NCI-H1092 (cell line): ENCODE results near the gene ARAP1.

Source experiments
- DNase-seq: peaks from one replicate; lab custom pipeline; 2025; lab: John Stamatoyannopoulos, UW

Gene ARAP1

DNA sequence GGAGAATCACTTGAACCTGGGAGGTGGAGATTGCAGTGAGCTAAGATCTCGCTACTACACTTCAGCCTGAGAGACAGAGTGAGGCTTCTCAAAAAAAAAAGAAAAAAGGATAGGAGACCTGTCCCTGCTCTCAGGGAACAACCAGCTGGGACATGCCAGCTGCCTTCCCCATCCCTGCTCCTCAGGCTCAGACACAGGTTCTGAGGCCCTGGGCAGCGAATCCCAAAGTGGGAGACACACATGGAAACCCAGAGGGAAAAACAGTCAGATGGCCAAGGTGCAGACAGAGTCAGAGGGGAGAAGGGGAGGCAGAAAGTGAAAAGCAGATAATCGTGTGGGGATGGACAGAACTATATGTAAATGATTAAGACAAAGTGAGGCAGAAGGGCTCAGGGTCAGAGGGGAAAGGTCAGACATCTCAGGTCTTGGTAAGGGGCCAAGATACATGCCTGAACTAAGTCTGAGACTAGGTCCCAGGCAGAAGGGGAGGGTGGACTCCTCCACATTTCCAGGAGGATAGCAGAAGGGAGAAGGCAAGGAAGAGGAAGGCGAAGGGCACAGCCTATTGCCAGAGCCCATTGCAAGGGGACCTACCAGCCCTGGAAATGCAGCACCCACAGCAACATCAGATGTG, 27.4 kb upstream of the ARAP1 start:
- DNase-seq, result no peak

DNA sequence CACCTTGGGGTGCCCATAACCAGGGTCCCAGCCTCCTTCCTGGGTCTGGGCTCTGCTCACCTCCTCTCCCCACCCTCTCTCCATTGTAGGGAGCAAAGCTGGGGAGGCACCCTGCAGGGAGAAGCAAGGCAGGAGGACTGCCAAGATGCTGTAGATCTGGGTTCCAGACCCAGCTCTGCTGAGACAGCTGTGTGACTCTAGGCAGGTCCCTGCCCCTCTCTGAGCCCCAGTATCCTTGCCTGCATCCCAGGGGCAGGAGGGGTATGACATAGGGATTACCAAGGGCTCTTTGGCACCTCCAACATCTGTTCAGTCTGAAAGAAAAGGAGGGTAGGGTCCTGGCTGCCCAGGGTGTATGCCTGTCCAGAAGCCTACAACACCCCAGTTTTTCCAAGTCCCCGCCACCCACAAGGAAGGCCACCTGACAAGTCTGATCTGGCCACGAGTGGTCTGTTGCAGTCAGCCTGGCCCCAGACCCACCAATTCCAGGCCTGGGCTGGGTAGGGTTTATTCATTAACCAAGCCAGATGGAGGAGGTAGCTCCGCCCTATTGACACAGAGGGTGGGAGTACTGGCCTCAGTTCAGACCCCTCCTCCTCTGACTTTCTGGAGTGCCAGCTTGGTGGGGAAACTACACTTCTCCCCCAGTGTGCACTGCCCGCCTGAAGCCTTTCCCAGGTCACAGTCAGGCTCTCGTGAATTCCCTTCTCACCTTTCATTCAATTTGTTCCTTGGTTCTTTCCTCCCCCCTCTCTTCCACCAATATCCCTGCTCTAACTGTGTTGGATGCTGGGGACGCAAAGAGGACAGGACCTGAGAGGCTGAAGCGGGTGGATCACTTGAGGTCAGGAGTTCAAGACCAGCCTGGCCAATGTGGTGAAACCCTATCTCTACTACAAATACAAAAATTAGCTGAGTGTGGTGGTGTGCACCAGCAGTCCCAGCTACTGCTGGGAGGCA, 26.6 kb upstream of the ARAP1 start:
- DNase-seq, result no peak

DNA sequence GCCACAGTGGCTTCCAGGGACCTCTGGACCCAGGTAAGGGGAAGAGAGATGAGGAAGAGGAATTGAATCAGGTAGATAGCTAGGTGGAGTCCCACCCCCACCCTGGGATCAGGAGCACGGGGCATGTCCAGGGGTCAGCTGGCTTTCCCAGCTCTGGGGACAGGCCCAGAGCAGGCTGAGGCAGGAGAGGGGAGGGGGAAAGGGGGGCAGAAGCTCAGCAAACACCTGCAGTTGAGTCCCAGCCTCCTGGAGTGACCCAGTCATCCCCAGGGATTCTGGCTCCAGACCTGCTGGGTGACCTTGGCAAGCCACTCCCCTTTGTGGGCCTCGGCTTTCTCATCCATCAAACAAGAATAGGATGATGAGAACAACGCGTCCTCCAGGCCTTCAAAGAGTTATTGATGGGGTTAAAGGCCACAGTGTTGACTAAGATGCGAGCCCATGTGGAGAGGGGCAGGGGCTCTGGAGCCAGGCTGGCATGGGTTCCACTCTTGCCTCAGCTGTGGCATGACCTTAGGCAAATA, 25.6 kb upstream of the ARAP1 start:
- DNase-seq, result no peak

DNA sequence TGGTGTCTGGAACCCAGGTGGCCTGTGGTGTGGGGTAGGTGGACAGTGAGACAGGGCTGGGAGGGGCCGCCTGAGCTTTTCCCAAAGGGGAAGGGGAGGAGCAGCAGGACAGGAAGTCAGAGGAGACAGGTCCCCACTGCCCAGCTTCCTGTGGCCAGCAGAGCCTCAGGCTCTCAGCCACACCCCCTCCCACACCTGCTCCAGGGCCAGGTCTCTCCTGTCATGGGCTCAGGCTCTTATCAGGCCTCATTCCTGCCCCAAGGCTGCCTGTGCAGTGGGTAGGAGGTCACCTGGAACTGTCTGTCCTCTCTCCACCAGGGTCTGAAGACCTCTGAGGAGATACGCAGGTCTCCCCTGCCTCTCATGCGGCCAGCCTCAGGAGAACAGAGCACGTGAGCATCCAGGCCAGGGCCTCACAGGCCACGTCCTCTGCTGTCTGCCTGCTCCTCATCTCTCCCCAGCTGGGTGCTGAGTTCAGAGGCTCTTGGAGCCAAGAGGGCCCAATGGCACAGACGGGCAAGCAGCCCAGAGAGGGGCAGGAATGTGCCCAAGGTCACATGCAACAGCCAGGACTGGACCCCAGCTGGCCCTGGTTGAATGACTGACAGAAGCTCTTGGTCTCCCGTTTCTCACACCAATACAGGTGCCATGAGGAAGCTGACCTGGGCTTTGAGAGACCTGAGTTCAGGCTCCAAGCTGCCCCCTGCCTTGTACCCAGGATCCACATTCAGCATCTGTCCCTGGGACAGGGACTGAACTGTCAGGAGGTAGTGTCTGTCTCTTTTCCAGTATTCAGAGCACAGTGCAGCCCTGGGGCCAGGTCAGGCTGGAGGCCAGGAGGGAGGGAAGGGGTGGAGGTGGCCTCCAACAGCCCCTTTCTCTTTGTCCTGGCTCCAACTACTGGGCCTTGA, 24.9 kb upstream of the ARAP1 start:
- no peak for DNase-seq

DNA sequence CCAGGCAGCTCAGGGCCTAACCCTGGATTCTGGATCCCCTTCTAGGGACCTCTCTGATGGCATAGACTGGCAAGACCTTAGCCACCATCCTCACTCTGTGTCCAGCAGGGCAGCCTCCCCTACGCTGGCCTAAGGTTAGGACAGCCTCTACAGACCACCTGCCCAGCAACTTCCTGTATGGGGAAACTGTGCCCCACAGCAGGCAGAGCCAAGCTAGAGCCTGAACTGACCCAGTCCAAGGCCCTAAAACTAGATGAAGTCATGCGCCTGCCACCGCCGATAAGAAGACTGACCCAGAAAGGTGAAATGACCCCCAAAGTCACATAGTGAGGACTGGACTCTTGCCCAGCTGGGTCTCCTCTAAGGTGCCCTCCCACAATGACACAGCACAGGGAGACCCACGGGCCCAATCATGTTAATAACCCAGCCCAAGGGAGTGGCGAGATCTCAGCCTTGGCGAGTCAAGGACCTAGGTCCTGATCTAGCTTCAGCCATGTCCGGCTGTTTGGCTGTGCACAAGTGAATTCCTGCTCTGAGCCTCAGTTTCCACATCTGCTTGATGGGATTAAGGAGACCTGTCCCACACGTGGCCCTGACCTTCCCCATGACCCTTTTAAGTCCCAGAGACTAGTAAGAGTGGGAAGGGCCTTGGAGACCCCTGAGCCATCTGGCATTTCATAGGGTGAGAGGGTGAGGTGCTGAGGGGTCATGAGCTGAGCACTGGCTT, 24.1 kb upstream of the ARAP1 start:
- DNase-seq, result no peak

DNA sequence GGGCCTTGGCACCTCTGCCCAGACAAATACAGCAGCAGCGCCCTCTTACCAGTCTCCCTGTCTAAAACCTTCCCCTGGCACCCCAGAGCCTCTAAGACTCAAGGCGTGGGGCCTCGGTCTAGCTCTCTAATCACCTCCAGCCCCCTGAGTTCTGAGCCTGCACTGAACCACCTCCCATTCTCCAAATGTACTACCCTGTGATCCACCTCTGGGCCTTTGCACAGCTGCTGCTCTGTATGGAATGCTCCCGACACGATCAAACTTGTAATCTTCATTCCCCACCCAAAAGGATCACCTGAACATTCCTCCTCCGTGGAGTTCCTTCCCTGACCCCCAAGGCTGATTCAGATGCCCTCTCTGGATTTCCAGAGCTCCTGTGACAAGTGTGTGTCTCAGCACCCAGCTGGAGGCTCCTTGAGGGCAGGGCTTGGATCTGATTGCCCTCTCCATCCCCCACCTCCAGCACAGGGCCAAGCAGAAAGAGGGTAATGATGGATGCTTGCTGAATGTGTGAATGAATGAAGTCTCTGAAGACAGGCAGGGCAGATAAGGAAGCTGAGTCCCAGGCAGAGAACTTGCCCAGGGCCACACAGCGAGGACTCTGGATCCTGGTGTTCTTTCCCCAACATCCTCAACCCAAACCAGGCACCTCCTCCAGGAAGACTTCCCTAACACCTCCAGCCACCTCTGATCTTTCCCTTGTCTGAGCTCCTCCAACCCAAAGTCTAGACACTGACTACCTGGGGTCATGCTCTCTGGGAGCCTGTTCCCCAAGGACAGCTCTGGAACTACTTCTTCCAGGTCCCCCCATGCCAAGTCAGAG, 23.3 kb upstream of the ARAP1 start:
- no peak for DNase-seq

DNA sequence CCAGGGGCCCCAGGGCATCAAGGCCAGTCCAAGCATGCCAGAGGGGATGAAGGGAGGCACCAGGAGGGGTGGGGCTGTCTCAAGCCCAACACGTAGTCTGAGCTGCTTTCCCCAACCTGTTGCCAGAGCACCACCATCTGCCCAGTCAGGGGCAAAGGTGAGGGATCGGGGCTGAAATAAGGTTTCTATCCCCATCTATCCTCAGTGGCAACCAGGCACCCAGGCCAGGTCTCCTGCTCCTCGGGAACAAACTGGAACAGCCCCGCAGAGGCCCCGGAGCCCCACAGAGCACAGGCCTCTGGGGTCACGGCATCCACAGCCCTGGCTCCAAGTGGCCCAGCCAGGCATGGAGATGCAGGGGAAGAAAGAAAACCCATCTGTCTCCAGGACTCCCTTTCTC, 22.3 kb upstream of the ARAP1 start:
- no peak for DNase-seq

DNA sequence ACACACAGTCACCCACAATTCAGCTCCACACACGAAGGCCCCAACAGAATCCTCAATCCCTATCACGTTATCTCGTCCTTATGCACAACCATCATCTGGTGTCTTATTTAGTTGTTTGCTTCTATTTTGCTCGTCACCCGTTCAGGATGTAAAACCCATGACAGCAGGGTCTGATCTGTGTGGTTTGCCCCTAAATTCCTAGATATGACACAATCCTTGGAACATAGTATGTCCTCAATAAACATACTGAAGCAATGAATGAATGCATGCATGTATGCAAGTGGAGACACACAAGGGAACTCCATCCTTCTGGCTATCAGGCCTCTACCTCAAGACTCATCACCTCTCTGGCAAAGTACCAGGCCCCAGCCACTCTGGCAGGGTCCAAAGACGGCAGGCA, 21.5 kb upstream of the ARAP1 start:
- no peak for DNase-seq

DNA sequence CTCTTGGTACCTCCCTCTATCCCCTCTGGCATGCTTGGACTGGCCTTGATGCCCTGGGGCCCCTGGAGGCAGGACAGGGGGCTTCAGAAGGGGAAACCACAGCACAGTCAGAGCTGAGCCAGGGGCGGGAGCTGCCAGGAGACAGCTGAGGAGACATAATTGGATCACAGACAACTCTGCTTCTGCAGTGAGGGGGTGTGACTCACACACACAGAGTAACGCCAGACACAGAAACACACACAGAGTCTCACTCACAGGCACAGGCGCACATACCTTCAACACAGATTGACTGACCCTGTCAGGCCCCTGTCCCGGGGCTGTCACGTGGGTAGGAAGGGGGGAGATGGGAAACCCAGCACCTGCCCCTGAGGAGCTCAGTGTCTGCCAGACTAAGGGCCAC, 21.1 kb upstream of the ARAP1 start:
- no peak for DNase-seq

DNA sequence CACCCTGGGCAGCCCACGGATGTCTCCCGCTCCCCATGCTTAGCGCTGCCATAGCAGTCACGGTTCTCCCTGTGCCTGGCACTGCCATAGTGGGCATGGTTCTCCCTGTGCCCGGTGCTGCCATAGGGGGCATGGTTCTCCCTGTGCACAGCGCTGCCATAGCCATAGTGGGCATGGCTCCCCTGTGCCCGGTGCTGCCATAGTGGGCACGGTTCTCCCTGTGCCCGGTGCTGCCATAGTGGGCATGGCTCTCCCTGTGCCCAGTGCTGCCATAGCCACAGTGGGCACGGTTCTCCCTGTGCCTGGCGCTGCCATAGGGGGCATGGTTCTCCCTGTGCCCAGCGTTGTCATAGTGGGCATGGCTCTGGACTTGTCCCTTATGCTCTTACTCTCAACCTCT, 19.9 kb upstream of the ARAP1 start:
- DNase-seq, result no peak

DNA sequence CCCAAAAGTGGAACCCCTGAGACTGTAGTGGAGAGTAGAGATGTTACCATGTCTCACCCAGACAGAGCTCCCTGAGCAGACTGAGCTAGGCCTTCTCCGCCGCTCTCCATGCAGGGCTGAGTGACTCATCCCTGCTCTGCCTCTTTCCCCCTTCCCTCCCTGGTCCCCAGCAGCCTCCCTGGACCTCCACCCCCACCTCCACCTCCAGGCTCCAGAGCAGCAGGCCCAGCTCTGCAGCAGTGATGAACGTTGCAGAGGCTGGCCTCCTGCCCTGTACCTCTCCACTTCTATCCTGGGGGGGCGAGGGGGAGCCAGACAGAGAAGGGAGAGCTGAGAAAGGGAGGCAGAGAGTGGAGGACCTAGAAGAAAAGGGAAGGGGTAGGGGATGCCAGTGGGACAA, 19.3 kb upstream of the ARAP1 start:
- no peak for DNase-seq

DNA sequence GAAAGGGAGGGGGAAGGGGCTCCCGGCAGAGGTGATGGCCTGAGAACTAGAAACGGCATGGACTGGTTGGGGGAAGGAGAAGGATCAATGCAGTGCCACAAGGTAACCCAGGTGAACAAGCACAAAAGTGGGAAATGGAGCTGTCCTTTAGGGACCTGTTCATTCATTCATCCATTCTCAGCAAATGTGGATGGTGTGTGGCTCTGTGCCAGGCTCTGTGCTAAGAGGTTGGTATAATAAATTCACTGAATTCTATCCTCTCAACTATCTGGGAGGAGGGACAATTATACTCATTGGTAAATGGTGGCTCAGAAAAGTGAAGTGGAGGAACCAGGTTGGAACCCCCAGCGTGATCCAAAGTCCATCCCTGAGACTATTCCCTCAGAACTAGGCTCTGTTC, 18.6 kb upstream of the ARAP1 start:
- DNase-seq, result no peak

DNA sequence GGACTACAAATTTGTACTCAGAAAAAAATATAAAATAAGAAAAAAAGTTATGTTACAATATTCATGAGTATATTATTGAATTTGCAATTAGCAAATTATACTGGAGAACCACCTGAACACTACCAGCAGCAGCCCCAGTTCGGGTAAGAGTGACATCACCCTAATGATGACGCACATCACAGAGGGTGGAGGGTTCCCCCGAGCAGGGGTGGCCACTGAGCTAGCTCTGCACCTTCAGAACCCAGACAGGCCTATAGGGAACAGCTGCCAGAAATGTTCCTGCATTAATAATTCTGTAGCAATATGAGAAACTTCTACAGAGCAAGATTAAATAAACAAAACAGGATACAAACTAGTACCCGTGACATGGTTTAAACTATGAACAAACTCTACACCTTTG, 17.5 kb upstream of the ARAP1 start:
- no peak for DNase-seq

DNA sequence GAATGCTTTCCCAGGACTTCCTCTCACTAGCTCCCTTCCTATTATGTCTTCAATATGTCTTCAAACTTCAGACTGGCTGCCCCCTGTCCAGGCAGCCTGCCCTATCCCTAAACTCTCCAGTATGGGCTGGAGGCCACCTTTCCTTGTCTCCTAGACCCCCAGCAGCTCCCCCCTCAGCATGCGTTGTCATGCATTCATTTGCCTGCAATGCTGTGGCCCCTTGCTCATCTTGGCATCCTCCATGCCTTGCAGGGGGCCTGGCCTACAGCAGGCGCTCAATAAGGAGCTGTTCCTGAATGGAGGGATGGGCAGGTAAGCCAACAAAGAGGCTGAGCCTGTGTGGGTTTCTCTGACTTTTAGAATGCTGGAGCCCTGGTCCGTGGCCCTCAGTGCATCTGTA, 16.4 kb upstream of the ARAP1 start:
- DNase-seq, result no peak

DNA sequence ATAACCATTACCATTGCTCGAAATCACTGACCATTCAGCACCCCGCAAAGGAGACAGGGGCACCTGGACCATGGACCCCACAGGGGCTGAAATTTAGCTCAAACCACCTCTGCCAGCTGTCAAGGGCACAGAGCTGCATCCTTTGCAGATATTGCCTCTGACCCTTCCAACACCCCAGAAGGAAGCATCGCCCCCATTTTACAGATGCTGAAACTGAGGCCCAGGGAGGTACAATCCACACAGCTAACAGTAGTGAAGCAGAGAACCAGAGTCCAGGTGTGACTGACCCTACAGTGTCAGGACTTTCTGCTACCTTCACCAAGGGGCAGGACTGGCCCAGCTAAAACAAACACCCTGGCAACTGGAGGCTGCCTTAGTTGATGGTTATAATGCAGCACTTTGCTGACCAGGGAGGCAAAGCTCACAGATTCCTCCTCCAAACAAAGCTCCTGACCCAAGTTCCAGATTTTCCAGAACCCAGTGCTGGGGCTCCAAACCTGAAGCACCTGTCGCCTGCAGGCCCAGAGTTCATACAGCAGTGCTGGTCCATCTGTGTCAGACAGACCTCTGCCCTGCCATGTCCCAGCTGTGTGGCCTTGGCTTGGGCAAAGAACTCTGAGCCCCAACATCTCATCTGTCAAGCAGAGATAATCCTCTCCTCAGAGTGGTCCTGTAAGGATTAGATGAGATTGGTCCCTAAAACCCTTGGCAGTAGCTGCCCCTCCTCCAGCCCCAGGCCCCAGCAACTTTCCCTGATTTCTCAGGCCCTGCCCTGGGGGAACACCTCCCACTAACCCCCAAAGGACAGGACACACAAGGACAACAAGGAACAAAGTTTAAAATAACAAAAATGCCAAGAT, 15.2 kb upstream of the ARAP1 start:
- DNase-seq, result no peak

DNA sequence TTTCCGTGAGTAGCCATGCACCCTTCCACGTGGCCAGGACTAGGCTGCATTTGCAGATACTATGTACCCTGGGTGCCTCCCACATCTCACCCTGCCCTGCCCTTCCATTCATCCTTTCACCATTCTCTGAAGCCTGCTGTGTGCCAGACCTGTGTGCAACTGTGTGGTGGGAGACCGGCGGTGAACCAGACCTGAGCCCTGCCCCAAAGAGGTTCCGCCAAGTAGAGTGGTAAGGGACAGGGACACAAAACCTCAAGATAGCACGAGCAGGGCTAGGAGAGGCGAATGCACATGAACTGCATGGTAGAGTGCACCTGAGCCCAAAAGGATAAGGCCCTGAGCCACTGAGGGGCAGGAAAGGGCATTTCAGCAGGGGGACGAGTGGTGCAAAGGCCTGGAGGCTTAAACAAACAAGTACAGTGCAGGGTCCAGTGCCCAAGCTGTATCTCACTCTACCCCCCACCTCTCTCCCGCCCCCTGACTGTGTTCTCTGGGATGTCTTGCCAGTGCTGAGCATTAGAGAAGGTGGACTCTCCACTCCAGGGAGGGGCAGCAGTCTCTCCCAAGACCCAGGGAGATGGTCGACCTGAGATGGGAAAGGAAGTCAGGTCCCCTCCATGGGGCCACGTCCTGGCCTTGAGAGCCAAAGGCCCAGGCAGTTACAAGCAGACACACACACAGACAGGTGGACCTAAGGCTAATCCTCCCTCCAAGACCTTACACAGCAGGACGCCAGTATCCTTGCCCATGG, 14.1 kb upstream of the ARAP1 start:
- no peak for DNase-seq

DNA sequence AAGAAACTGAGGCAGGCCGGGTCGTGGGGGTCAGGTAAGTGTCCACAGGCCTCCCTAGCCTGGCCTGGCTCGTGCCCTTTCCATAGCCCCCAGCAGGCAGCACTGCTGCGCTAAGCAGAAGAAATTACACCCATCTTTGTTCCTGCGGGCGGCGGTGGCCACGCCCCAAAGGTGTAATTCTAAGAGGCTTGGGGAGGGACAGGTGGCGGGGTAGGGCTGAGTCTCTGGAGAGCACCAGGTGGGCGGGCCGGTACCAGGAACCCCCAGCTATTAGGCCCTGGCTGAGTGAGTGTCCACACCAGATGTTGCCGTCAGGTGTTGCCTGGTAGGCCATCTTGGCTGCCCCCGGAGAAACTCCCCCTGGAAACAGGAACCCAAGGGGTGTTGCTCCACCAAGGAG, 12.3 kb upstream of the ARAP1 start:
- DNase-seq, result peak; percentile 39

DNA sequence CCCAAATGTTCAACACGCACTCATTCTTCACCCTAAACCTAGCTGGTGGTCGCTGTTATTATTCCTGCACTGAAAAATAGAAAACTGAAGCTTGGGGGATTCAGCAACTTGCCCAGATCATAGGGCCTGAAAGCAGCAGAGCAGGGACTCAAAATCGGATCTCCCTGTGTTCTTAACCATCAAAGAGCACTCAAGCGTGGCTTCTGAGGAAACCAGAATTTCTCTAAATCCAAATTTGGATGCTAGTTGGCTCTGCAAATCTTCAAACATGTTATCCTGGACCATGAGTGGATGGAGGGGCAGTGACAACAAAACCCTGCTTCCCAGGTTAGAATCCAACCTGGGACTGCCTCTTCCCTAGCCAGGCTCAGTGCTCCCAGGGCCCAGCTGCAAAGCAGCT, 11.6 kb upstream of the ARAP1 start:
- DNase-seq, result no peak
